MM.1S (cell line): ENCODE results near the gene GINS2.

Experiments
- DNase-seq: peaks from one replicate; pipeline ENCODE4 v3.0.0-alpha.2; 2015
- H2AFZ ChIP-seq: fragments of 300-600 bp; sonication (generic); 2 replicates; pipeline ENCODE4 v1.6.0; 2016; ENCODE audit warnings: antibody characterized with exemption, low read length
- H3F3A ChIP-seq: fragments of 300-600 bp; sonication (generic); 2 replicates; pipeline ENCODE4 v1.6.1; 2016; ENCODE audit warnings: mild to moderate bottlenecking, antibody characterized with exemption, low read length, moderate library complexity, mixed read lengths; ENCODE audit not compliant: insufficient read depth
- H3K27ac ChIP-seq: fragments of 300-600 bp; sonication (generic); 2 replicates; pipeline ENCODE4 v1.5.1; 2016; ENCODE audit warnings: mild to moderate bottlenecking, low read length
- H3K27me3 ChIP-seq: fragments of 300-600 bp; sonication (generic); replicated peaks from 2 replicates; pipeline ENCODE4 v1.6.0; 2016; ENCODE audit warnings: low read length; ENCODE audit not compliant: insufficient read depth
- H3K36me3 ChIP-seq: fragments of 300-600 bp; sonication (generic); replicated peaks from 2 replicates; pipeline ENCODE4 v1.6.1; 2016; ENCODE audit warnings: mild to moderate bottlenecking, low read length, mixed read lengths; ENCODE audit not compliant: insufficient read depth
- H3K4me1 ChIP-seq: fragments of 300-600 bp; sonication (generic); 2 replicates; pipeline ENCODE4 v1.6.1; 2016; ENCODE audit warnings: low read length, mixed read lengths
- H3K4me2 ChIP-seq: fragments of 300-600 bp; sonication (generic); 2 replicates; pipeline ENCODE4 v1.6.0; 2016; ENCODE audit warnings: low read depth, low read length
- H3K4me3 ChIP-seq: fragments of 300-600 bp; sonication (generic); 2 replicates; pipeline ENCODE4 v1.5.1; 2016; ENCODE audit warnings: low read length, mixed read lengths
- H3K79me2 ChIP-seq: fragments of 300-600 bp; sonication (generic); 2 replicates; pipeline ENCODE4 v1.6.1; 2016; ENCODE audit warnings: mixed run types, low read length, mixed read lengths
- H3K9ac ChIP-seq: fragments of 300-600 bp; sonication (generic); 2 replicates; pipeline ENCODE4 v1.6.1; 2016; ENCODE audit warnings: low read length, mixed read lengths
- H3K9me2 ChIP-seq: fragments of 300-600 bp; sonication (generic); replicated peaks from 2 replicates; pipeline ENCODE4 v1.6.1; 2016; ENCODE audit warnings: mild to moderate bottlenecking, low read length, mixed read lengths; ENCODE audit not compliant: insufficient read depth
- H3K9me3 ChIP-seq: fragments of 300-600 bp; sonication (generic); replicated peaks from 2 replicates; pipeline ENCODE4 v1.6.1; 2016; ENCODE audit warnings: mild to moderate bottlenecking, low read length, mixed read lengths; ENCODE audit not compliant: insufficient read depth
- H4K20me1 ChIP-seq: fragments of 300-600 bp; sonication (generic); 2 replicates; pipeline ENCODE4 v1.6.1; 2016; ENCODE audit warnings: mild to moderate bottlenecking, low read length, moderate library complexity, mixed read lengths; ENCODE audit not compliant: insufficient read depth
- EZH2 ChIP-seq: fragments of 300-600 bp; sonication (generic); optimal IDR thresholded peaks from 2 replicates; pipeline ENCODE3; 2017; ENCODE audit warnings: low read depth, mild to moderate bottlenecking, antibody characterized with exemption, low read length, mixed read lengths
- EZH2phosphoT487 ChIP-seq: fragments of 300-600 bp; sonication (generic); IDR thresholded peaks from 2 replicates; pipeline ENCODE4 v1.6.1; 2018; ENCODE audit warnings: antibody characterized with exemption, low read length
- TF ChIP-seq, protein P1 (sequence below): fragments of 300-600 bp; sonication (generic); IDR thresholded peaks from 2 replicates; pipeline ENCODE4 v1.5.1; 2016; ENCODE audit warnings: antibody characterized with exemption, low read length, mixed read lengths

Gene GINS2

DNA sequence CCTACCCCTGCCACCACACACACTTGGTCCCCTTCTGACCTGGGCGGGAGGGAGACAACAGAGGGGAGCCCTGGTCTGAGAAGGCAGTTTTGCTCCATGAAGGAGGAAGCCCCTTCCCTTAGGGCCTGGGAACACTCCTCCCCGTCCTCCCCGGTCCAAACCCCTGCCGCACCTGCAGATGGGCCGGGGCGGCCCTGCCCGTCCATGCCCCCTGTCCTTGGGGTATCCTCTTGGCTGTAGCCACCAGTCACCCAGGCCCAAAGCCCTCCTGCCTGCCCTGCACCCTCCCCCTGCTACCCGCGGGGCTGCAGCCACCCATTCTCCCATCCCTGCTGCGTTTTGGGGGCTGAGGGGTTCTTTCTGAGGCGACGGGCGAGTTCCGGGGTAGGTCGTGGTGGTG lies 41.8 kb downstream of the GINS2 start:
- Histone ChIP-seq H3K4me2 (no peak overlapping the region), H3K36me3 (no peaks in the 10 kb centered on the region), H3K4me1 (no peaks in the 10 kb centered on the region), H3K4me3 (no peak overlapping the region), H3F3A (no peaks in the 10 kb centered on the region), H4K20me1 (no peaks in the 10 kb centered on the region), H3K79me2 (no peaks in the 10 kb centered on the region), H3K9me3 (no peaks in the 10 kb centered on the region), H3K27ac (no peak overlapping the region), H3K9ac (no peak overlapping the region), H2AFZ (no peak overlapping the region), H3K9me2 (no peaks in the 10 kb centered on the region), H3K27me3 (no peaks in the 10 kb centered on the region)
- DNase-seq = no peak
- TF ChIP-seq EZH2 (no peak), EZH2phosphoT487 (no peak)
- TF ChIP-seq, protein P1, sequence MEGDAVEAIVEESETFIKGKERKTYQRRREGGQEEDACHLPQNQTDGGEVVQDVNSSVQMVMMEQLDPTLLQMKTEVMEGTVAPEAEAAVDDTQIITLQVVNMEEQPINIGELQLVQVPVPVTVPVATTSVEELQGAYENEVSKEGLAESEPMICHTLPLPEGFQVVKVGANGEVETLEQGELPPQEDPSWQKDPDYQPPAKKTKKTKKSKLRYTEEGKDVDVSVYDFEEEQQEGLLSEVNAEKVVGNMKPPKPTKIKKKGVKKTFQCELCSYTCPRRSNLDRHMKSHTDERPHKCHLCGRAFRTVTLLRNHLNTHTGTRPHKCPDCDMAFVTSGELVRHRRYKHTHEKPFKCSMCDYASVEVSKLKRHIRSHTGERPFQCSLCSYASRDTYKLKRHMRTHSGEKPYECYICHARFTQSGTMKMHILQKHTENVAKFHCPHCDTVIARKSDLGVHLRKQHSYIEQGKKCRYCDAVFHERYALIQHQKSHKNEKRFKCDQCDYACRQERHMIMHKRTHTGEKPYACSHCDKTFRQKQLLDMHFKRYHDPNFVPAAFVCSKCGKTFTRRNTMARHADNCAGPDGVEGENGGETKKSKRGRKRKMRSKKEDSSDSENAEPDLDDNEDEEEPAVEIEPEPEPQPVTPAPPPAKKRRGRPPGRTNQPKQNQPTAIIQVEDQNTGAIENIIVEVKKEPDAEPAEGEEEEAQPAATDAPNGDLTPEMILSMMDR = no peak

DNA sequence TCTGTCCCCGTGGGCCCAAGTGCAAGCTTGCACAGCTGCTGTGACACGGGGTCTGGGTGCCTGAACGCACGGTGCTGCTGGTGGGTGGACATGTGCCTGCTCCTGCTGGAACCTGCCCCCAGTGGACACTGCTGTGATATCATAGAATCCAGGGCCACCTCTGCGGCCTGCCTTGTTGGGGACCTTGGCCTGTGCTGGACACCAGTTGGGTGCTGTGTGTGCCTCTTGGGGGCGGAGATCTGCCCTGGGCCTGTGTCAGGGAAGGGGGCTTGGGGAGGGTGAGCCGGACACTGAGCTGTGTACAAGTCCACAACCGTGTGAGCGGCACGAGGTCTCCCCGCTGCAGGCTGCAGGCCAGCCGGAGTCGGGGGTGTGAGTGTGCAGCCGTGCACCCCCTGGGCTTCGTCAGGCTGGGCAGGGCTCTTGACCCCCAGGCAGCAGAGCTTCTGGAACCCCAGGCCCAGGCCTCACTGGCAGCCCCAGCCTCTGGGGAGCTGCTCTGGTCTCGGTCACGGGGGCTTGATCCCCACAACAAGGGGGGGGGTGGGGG lies 42.3 kb downstream of the GINS2 start:
- H3K9me3 ChIP-seq = no peaks in the 10 kb centered on the region
- H3K27ac ChIP-seq = no peak overlapping the region
- H3K27me3 ChIP-seq = no peaks in the 10 kb centered on the region
- DNase-seq = no peak
- H3K36me3 ChIP-seq = no peaks in the 10 kb centered on the region
- H4K20me1 ChIP-seq = no peaks in the 10 kb centered on the region
- no peak overlapping the region for H3K4me2 ChIP-seq
- no peak overlapping the region for H3K4me3 ChIP-seq
- H3K79me2 ChIP-seq = no peaks in the 10 kb centered on the region
- H3K9ac ChIP-seq = no peak overlapping the region
- TF ChIP-seq, protein P1 = no peak
- TF ChIP-seq EZH2 (no peak), EZH2phosphoT487 (no peak)
- H3F3A ChIP-seq = no peaks in the 10 kb centered on the region
- no peak overlapping the region for H2AFZ ChIP-seq
- no peaks in the 10 kb centered on the region for H3K4me1 ChIP-seq
- H3K9me2 ChIP-seq = no peaks in the 10 kb centered on the region

DNA sequence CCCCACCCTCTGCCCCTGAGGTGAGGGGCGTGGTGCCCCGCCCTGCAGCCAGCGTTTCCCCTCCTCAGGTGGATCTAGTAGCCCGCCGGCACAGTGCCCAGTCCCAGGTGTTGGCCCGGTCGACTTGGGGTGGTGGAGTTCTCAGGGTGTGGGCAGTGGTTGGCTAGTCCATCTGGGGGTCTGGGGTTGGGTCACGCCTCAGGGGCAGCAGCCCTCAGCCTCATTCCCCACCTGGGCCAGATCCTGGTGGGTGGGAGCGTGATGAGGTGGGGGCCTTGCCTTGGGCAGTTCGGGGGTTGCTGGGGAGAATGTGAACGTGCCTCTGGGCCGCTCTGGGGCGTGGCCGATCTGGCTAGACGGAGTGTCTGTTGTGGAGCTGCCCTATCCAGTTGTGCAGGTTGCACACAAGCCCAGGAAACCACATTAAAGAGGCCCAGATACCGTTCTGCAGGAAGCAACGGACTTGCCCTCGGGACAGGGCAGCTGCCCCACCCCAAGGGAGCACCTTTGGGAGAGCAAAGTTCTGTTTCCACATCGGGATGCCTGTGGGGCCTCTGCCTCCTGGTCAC lies 43.6 kb downstream of the GINS2 start:
- no peak for DNase-seq
- Histone ChIP-seq H2AFZ (no peak overlapping the region), H3K4me3 (no peak overlapping the region), H3F3A (no peaks in the 10 kb centered on the region), H3K9ac (no peak overlapping the region), H4K20me1 (no peaks in the 10 kb centered on the region), H3K27ac (no peak overlapping the region), H3K4me2 (no peak overlapping the region), H3K79me2 (no peaks in the 10 kb centered on the region), H3K9me3 (no peaks in the 10 kb centered on the region), H3K4me1 (no peaks in the 10 kb centered on the region), H3K9me2 (no peaks in the 10 kb centered on the region), H3K27me3 (no peaks in the 10 kb centered on the region), H3K36me3 (no peaks in the 10 kb centered on the region)
- no peak for TF ChIP-seq EZH2phosphoT487
- TF ChIP-seq EZH2 = no peak
- TF ChIP-seq, protein P1 = no peak
